GM23338 (cell line): ENCODE data around the gene KRT7. TPM values are rescaled to one million over a fixed set of nuclear protein-coding genes. Genes with fewer than 3 reads are reported as not detected.

Experiments
- ATAC-seq: fragments of 200-7000 bp; cut with Tn5 transposase; 3 replicates; pipeline ENCODE4 v1.9.1; 2020
- DNase-seq: peaks from one replicate; pipeline ENCODE4 v3.0.0-alpha.2; 2015; ENCODE audit warnings: low spot score
- H2AFZ ChIP-seq: fragments of 200-600 bp; sonication (generic); 2 replicates; pipeline ENCODE4 v1.8.0; 2016; ENCODE audit warnings: antibody characterized with exemption, mild to moderate bottlenecking, moderate library complexity
- H3F3A ChIP-seq: fragments of 200-600 bp; sonication (generic); replicated peaks from 2 replicates; pipeline ENCODE4 v1.8.0; 2017; ENCODE audit warnings: antibody characterized with exemption, mixed run types, low read depth
- H3K27ac ChIP-seq: fragments of 200-600 bp; sonication (generic); 2 replicates; pipeline ENCODE4 v1.6.1; 2016; ENCODE audit warnings: low read depth
- H3K27me3 ChIP-seq: fragments of 200-600 bp; sonication (generic); 2 replicates; pipeline ENCODE4 v1.8.0; 2016; ENCODE audit warnings: mild to moderate bottlenecking, mixed run types, moderate library complexity; ENCODE audit not compliant: insufficient read depth
- H3K36me3 ChIP-seq: fragments of 200-600 bp; sonication (generic); 2 replicates; pipeline ENCODE4 v1.8.0; 2016; ENCODE audit warnings: mild to moderate bottlenecking; ENCODE audit not compliant: insufficient read depth
- H3K4me1 ChIP-seq: fragments of 200-600 bp; sonication (generic); 2 replicates; pipeline ENCODE4 v1.8.0; 2016; ENCODE audit warnings: mild to moderate bottlenecking, moderate library complexity; ENCODE audit not compliant: insufficient read depth
- H3K4me2 ChIP-seq: fragments of 200-600 bp; sonication (generic); 2 replicates; pipeline ENCODE4 v1.7.1; 2017; ENCODE audit warnings: mixed run types
- H3K4me3 ChIP-seq: fragments of 200-600 bp; sonication (generic); 2 replicates; pipeline ENCODE4 v1.6.1; 2016; ENCODE audit warnings: mixed run types
- H3K79me2 ChIP-seq: fragments of 200-600 bp; sonication (generic); replicated peaks from 2 replicates; pipeline ENCODE4 v1.8.0; 2017; ENCODE audit warnings: mild to moderate bottlenecking; ENCODE audit not compliant: insufficient read depth
- H3K9me2 ChIP-seq: fragments of 200-600 bp; sonication (generic); 2 replicates; pipeline ENCODE4 v1.8.0; 2017; ENCODE audit not compliant: insufficient read depth
- H4K20me1 ChIP-seq: fragments of 200-600 bp; sonication (generic); replicated peaks from 2 replicates; pipeline ENCODE4 v1.8.0; 2017; ENCODE audit warnings: mild to moderate bottlenecking; ENCODE audit not compliant: insufficient read depth
- H3K27ac Mint-ChIP-seq: 2 replicates; pipeline ENCODE4 v1.8.0; 2020; ENCODE audit warnings: inconsistent platforms, mild to moderate bottlenecking, moderate library complexity, mixed read lengths
- H3K27me3 Mint-ChIP-seq: 3 replicates; pipeline ENCODE4 v1.8.0; 2022; ENCODE audit warnings: low read depth, mild to moderate bottlenecking, moderate library complexity, mixed read lengths, inconsistent platforms; ENCODE audit not compliant: insufficient read depth, poor library complexity
- H3K36me3 Mint-ChIP-seq: 3 replicates; pipeline ENCODE4 v1.8.0; 2021; ENCODE audit warnings: low read depth, mild to moderate bottlenecking, inconsistent platforms, moderate library complexity, mixed read lengths
- H3K4me1 Mint-ChIP-seq: 3 replicates; pipeline ENCODE4 v1.8.0; 2020; ENCODE audit warnings: mild to moderate bottlenecking, inconsistent platforms, mixed read lengths
- H3K4me3 Mint-ChIP-seq: 3 replicates; pipeline ENCODE4 v1.8.0; 2021; ENCODE audit warnings: moderate library complexity, mild to moderate bottlenecking, inconsistent platforms, mixed read lengths
- H3K9me3 Mint-ChIP-seq: 3 replicates; pipeline ENCODE4 v1.8.0; 2020; ENCODE audit warnings: moderate library complexity, mild to moderate bottlenecking, inconsistent platforms, mixed read lengths
- CREB1 ChIP-seq: fragments of 250-450 bp; sonication (Bioruptor Pico); IDR thresholded peaks from 2 replicates; pipeline ENCODE4 v1.5.0; 2020; ENCODE audit warnings: low read depth, mild to moderate bottlenecking, moderate library complexity
- EZH2 ChIP-seq: fragments of 200-600 bp; sonication (generic); IDR thresholded peaks from one replicate; pipeline ENCODE4 v1.8.0; 2017; ENCODE audit warnings: antibody characterized with exemption, mild to moderate bottlenecking, low read depth; ENCODE audit not compliant: unreplicated experiment
- JUNB ChIP-seq: IDR thresholded peaks from one replicate; pipeline ENCODE4 v1.6.1; 2016; ENCODE audit warnings: antibody characterized with exemption; ENCODE audit not compliant: unreplicated experiment
- NANOG ChIP-seq: IDR thresholded peaks from 2 replicates; pipeline ENCODE4 v1.6.1; 2016; ENCODE audit warnings: antibody characterized with exemption, borderline replicate concordance
- STAT1 ChIP-seq: IDR thresholded peaks from one replicate; pipeline ENCODE4 v1.6.1; 2016; ENCODE audit warnings: antibody characterized with exemption; ENCODE audit not compliant: unreplicated experiment
- ZNF331 ChIP-seq: fragments of 250-450 bp; sonication (Bioruptor Pico); IDR thresholded peaks from 2 replicates; pipeline ENCODE4 v1.5.0; 2020; ENCODE audit warnings: low read depth, mild to moderate bottlenecking, moderate library complexity
- polyA plus RNA-seq: library from polyadenylated mRNA; unstranded; fragments of >200 nt; fragmentation: Nextera tagmentation; extraction: Ambion mirVana; gene quantifications from 2 replicates; pipeline ENCODE4 v1.2.1, GENCODE V29; 2016
- total RNA-seq: library from RNA; depleted of rRNA; stranded (reverse); fragments of >200 nt; shearing (Covaris generic); gene quantifications from 2 replicates; pipeline ENCODE4 v1.2.3, GENCODE V29; 2014
- TF ChIP-seq, protein P1 (sequence below): IDR thresholded peaks from 2 replicates; pipeline ENCODE4 v1.6.1; 2016; ENCODE audit warnings: antibody characterized with exemption
- TF ChIP-seq, protein P2 (sequence below), 2 experiments: fragments of 200-600 bp in 1 of 2; sonication (generic) in 1 of 2; conservative IDR thresholded peaks; 2 replicates each; pipeline versions ENCODE4 v1.5.1 to v1.6.1; 2016 to 2017; ENCODE audit warnings: antibody characterized with exemption in 2 of 2, low read depth in 2 of 2, mild to moderate bottlenecking in 2 of 2, moderate library complexity in 1 of 2
- TF ChIP-seq, protein P3 (sequence below): IDR thresholded peaks from one replicate; pipeline ENCODE4 v1.6.1; 2018; ENCODE audit warnings: antibody characterized with exemption; ENCODE audit not compliant: unreplicated experiment

The KRT7 gene
- total and polyA plus RNA-seq, 2 experiments from 2014 or later, result 6.5 to 9.4 TPM

DNA sequence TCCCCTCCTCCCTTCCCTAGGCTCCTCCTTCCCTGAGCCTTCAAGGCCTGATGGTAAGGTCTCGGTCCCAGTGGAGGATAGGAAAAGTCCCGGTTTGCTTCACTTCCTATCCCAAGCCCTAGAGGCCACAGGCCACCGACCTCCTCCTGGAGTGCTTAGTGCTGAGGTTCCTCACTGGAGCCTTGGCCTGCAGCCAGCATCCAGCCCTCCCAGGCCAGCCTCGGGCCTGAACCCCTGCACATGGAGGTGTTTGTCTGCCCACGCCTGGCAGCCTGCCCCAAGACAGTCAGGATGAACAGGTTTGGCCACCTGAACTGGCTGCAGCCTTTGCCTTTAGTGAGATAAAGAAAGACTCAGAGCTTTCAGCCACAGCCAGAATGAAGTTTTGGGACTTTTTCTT lies 15.8 kb upstream of the KRT7 start (continued):
- TF ChIP-seq, protein P1, sequence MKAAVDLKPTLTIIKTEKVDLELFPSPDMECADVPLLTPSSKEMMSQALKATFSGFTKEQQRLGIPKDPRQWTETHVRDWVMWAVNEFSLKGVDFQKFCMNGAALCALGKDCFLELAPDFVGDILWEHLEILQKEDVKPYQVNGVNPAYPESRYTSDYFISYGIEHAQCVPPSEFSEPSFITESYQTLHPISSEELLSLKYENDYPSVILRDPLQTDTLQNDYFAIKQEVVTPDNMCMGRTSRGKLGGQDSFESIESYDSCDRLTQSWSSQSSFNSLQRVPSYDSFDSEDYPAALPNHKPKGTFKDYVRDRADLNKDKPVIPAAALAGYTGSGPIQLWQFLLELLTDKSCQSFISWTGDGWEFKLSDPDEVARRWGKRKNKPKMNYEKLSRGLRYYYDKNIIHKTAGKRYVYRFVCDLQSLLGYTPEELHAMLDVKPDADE, result no peak
- TF ChIP-seq, protein P2, sequence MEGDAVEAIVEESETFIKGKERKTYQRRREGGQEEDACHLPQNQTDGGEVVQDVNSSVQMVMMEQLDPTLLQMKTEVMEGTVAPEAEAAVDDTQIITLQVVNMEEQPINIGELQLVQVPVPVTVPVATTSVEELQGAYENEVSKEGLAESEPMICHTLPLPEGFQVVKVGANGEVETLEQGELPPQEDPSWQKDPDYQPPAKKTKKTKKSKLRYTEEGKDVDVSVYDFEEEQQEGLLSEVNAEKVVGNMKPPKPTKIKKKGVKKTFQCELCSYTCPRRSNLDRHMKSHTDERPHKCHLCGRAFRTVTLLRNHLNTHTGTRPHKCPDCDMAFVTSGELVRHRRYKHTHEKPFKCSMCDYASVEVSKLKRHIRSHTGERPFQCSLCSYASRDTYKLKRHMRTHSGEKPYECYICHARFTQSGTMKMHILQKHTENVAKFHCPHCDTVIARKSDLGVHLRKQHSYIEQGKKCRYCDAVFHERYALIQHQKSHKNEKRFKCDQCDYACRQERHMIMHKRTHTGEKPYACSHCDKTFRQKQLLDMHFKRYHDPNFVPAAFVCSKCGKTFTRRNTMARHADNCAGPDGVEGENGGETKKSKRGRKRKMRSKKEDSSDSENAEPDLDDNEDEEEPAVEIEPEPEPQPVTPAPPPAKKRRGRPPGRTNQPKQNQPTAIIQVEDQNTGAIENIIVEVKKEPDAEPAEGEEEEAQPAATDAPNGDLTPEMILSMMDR (conservative IDR thresholded peaks at IDR 0.05; ENCODE audit: low read depth in 2 of 2), result no peak
- TF ChIP-seq ZNF331 (CRISPR knock-in tag) (no peak), JUNB (no peak), CREB1 (no peak), STAT1 (no peak), NANOG (no peak)
- TF ChIP-seq, protein P3, sequence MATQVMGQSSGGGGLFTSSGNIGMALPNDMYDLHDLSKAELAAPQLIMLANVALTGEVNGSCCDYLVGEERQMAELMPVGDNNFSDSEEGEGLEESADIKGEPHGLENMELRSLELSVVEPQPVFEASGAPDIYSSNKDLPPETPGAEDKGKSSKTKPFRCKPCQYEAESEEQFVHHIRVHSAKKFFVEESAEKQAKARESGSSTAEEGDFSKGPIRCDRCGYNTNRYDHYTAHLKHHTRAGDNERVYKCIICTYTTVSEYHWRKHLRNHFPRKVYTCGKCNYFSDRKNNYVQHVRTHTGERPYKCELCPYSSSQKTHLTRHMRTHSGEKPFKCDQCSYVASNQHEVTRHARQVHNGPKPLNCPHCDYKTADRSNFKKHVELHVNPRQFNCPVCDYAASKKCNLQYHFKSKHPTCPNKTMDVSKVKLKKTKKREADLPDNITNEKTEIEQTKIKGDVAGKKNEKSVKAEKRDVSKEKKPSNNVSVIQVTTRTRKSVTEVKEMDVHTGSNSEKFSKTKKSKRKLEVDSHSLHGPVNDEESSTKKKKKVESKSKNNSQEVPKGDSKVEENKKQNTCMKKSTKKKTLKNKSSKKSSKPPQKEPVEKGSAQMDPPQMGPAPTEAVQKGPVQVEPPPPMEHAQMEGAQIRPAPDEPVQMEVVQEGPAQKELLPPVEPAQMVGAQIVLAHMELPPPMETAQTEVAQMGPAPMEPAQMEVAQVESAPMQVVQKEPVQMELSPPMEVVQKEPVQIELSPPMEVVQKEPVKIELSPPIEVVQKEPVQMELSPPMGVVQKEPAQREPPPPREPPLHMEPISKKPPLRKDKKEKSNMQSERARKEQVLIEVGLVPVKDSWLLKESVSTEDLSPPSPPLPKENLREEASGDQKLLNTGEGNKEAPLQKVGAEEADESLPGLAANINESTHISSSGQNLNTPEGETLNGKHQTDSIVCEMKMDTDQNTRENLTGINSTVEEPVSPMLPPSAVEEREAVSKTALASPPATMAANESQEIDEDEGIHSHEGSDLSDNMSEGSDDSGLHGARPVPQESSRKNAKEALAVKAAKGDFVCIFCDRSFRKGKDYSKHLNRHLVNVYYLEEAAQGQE, result no peak

DNA sequence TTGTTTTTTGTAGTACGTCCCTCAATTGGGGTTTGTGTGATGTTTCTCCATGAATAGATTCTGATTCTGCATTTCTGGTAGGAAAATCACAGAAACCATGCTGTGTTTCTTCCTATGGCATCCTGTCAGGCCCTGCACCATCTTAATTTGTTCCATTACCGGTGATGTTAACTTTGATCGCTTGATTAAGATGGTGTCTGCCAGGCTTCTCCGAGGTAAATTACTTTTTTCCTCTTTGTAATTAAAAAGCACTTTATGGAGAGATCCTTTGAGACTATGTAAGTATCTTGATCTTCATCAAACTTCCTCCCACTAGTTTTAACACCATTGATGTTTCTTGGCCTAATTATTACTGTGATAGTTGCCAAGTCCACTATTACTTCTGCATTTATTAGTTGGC lies 15.0 kb upstream of the KRT7 start:
- H3K36me3 Mint-ChIP-seq, result no peaks in the 10 kb centered on the region
- no peak overlapping the region for H3K4me3 ChIP-seq
- TF ChIP-seq, protein P3, result no peak
- TF ChIP-seq EZH2 (no peak), NANOG (no peak)

More for the DNA sequence above, 15.0 kb upstream of the KRT7 start:
- Mint-ChIP-seq H3K4me1 (peaks cover 7% of the 10 kb centered on the region; the same call in 2 of the 3 replicates), H3K9me3 (no peaks in the 10 kb centered on the region; the same call in 2 of the 3 replicates), H3K27me3 (peaks cover 13% of the 10 kb centered on the region), H3K27ac (no peak overlapping the region), H3K4me3 (no peak overlapping the region)
- H4K20me1 ChIP-seq, result no peaks in the 10 kb centered on the region
- H3F3A ChIP-seq, result no peaks in the 10 kb centered on the region
- DNase-seq (no peak), ATAC-seq (no peak)
- no peak overlapping the region for H2AFZ ChIP-seq
- H3K9me2 ChIP-seq, result no peaks in the 10 kb centered on the region
- no peaks in the 10 kb centered on the region for H3K36me3 ChIP-seq
- H3K27ac ChIP-seq, result no peak overlapping the region
- no peak overlapping the region for H3K4me2 ChIP-seq
- H3K27me3 ChIP-seq, result no peaks in the 10 kb centered on the region
- no peaks in the 10 kb centered on the region for H3K79me2 ChIP-seq
- no peaks in the 10 kb centered on the region for H3K4me1 ChIP-seq
